ENCODE results near the gene TTBK1.

The TTBK1 gene

GRCh38 chr6:43219119-43219518, 24.2 kb upstream of the TTBK1 start:
- no peak for TF ChIP-seq CTCF (IDR thresholded peaks at IDR 0.05)
- no peak overlapping the region for H3K4me3 ChIP-seq (ENCODE audit: low read depth in 1 of 2, low read length in 1 of 2)
- H3K36me3 ChIP-seq = peaks cover 96% of the 10 kb centered on the region
- H3K27me3 ChIP-seq = no peaks in the 10 kb centered on the region
- H3K27ac ChIP-seq = no peak overlapping the region
- H3K4me1 ChIP-seq (ENCODE audit: control insufficient read depth in 1 of 2, insufficient read depth in 1 of 2, low read depth in 1 of 2, low read length in 1 of 2) = no peaks in the 10 kb centered on the region
- no peaks in the 10 kb centered on the region for H3K9me3 ChIP-seq

DNA sequence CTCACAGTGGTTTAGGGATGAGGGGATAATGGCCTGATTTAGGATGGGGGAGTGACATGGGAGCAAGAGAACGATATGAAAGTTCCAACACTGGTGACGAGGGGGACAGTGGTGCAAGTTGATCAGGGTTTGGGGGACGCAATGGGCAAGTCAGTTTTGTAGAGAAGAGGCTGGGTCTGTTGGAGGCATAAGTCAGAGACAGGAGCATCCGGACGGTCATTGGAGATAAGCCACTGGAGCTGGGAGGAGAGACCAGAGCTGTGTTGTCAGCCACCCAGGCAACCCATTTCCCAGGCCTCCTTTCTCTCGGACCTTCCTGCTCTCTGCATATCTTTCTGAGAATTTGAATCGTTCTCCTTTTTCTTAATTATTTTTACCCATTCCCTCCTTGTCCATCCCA, 23.5 kb upstream of the TTBK1 start:
- Histone ChIP-seq H3K4me1 (ENCODE audit: control insufficient read depth in 1 of 2, insufficient read depth in 1 of 2, low read depth in 1 of 2, low read length in 1 of 2) (no peaks in the 10 kb centered on the region), H3K36me3 (peaks cover 96% of the 10 kb centered on the region), H3K27ac (no peak overlapping the region), H3K27me3 (no peaks in the 10 kb centered on the region), H3K4me3 (ENCODE audit: low read depth in 1 of 2, low read length in 1 of 2) (no peak overlapping the region), H3K9me3 (no peaks in the 10 kb centered on the region)
- TF ChIP-seq CTCF (IDR thresholded peaks at IDR 0.05) = no peak

GRCh38 chr6:43220439-43220951, 22.8 kb upstream of the TTBK1 start:
- TF ChIP-seq CTCF (IDR thresholded peaks at IDR 0.05) = no peak
- Histone ChIP-seq H3K4me3 (ENCODE audit: low read depth in 1 of 2, low read length in 1 of 2) (no peak overlapping the region), H3K36me3 (peaks cover 93% of the 10 kb centered on the region), H3K9me3 (no peaks in the 10 kb centered on the region), H3K27me3 (no peaks in the 10 kb centered on the region), H3K4me1 (ENCODE audit: control insufficient read depth in 1 of 2, insufficient read depth in 1 of 2, low read depth in 1 of 2, low read length in 1 of 2) (no peaks in the 10 kb centered on the region), H3K27ac (no peak overlapping the region)

DNA sequence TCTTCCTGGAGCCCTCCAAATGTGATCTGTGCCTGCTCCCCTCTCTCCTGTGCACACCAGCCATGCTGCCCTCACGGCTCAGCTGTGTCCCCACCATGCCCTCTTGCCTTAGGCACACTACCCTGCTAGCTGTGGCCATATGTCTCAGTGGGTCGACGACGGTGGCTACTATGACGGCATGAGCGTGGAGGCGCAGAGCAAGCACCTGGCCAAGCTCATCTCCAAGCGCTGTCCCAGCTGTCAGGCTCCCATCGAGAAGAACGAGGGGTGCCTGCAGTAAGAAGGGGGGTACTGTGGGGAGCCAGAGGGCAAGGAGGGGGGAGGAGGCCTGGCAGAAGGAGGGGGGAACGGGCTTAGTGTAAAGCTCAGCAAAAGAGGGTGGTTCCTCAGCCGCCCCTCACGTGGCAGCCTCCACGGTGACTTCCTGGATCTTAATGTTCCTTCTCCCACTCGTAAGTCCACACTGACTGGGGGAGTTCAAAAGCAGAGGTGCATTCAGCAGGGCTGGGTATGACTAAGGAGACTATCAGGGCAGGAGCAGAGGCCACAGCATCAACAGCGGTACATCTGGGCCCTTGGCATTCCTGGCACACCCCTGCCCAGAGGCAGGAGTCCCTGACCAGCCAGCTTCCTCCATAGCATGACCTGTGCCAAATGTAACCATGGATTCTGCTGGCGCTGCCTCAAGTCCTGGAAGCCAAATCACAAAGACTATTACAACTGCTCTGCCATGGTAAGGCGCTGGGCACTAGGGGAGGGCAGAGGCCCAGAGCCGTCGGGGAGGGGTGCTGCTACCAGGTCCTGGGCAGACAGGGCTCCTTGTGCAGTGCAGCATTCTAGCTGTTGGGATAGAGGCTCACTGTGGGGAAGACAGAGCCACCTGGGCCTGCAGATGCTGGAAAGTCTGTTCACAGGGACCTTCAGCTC, 22.0 kb upstream of the TTBK1 start:
- H3K9me3 ChIP-seq = no peaks in the 10 kb centered on the region
- H3K36me3 ChIP-seq = peaks cover 85% of the 10 kb centered on the region
- H3K27me3 ChIP-seq = no peaks in the 10 kb centered on the region
- H3K27ac ChIP-seq = no peak overlapping the region
- no peak overlapping the region for H3K4me3 ChIP-seq (ENCODE audit: low read depth in 1 of 2, low read length in 1 of 2)
- no peak for TF ChIP-seq CTCF (IDR thresholded peaks at IDR 0.05)
- H3K4me1 ChIP-seq (ENCODE audit: control insufficient read depth in 1 of 2, insufficient read depth in 1 of 2, low read depth in 1 of 2, low read length in 1 of 2) = no peaks in the 10 kb centered on the region

GRCh38 chr6:43222418-43223059, 20.7 kb upstream of the TTBK1 start:
- TF ChIP-seq CTCF (IDR thresholded peaks at IDR 0.05) = no peak
- Histone ChIP-seq H3K27ac (no peak overlapping the region), H3K9me3 (no peaks in the 10 kb centered on the region), H3K36me3 (peaks cover 72% of the 10 kb centered on the region), H3K4me3 (ENCODE audit: low read depth in 1 of 2, low read length in 1 of 2) (no peak overlapping the region), H3K27me3 (no peaks in the 10 kb centered on the region), H3K4me1 (ENCODE audit: control insufficient read depth in 1 of 2, insufficient read depth in 1 of 2, low read depth in 1 of 2, low read length in 1 of 2) (no peaks in the 10 kb centered on the region)

Measured in neutrophil (primary cell).